Neuronal stem cell (in vitro differentiated cells): ENCODE data around the gene EFNB2.

Source experiments
- DNase-seq: peaks from one replicate; pipeline ENCODE4 v3.0.0-alpha.2; 2013; ENCODE audit warnings: low spot score
- H2AFZ ChIP-seq: one replicate; pipeline ENCODE4 v1.6.1; 2013; ENCODE audit warnings: mild to moderate bottlenecking, low read length, inconsistent platforms
- H2AK5ac ChIP-seq: 2 replicates; pipeline ENCODE4 v1.6.1; 2013; ENCODE audit warnings: low read depth, mild to moderate bottlenecking, inconsistent platforms, low read length, moderate library complexity, mixed read lengths
- H2BK120ac ChIP-seq: 2 replicates; pipeline ENCODE4 v1.6.1; 2013; ENCODE audit warnings: low read depth, mild to moderate bottlenecking, inconsistent platforms, low read length, moderate library complexity, mixed read lengths
- H2BK12ac ChIP-seq: one replicate; pipeline ENCODE4 v1.6.1; 2013; ENCODE audit warnings: low read length, inconsistent platforms
- H2BK15ac ChIP-seq: 2 replicates; pipeline ENCODE4 v1.6.1; 2013; ENCODE audit warnings: mild to moderate bottlenecking, low read length, inconsistent platforms, mixed read lengths
- H2BK5ac ChIP-seq: one replicate; pipeline ENCODE4 v1.6.1; 2013; ENCODE audit warnings: inconsistent platforms, mild to moderate bottlenecking, low read length, moderate library complexity
- H3K14ac ChIP-seq: one replicate; pipeline ENCODE4 v1.6.1; 2013; ENCODE audit warnings: low read length, inconsistent platforms
- H3K18ac ChIP-seq: 2 replicates; pipeline ENCODE4 v1.6.1; 2013; ENCODE audit warnings: low read length, inconsistent platforms
- H3K23ac ChIP-seq: 2 replicates; pipeline ENCODE4 v1.6.1; 2013; ENCODE audit warnings: low read depth, mild to moderate bottlenecking, mixed read lengths, low read length, inconsistent platforms; ENCODE audit not compliant: poor library complexity
- H3K27ac ChIP-seq: replicated peaks from 3 replicates; pipeline ENCODE4 v1.5.1; 2013; ENCODE audit warnings: low read length, inconsistent platforms
- H3K27me3 ChIP-seq, 3 experiments: 2 replicates each; pipeline ENCODE4 v1.6.1; 2013; ENCODE audit warnings: low read length in 3 of 3, mild to moderate bottlenecking in 2 of 3, inconsistent platforms in 1 of 3, low read depth in 1 of 3, mixed read lengths in 1 of 3, moderate library complexity in 1 of 3; ENCODE audit not compliant: control insufficient read depth in 3 of 3, insufficient read depth in 3 of 3
- H3K36me3 ChIP-seq, 2 donors: replicated peaks in 1 of 2; 2 replicates each; pipeline ENCODE4 v1.6.1; 2013; ENCODE audit warnings: low read length in 2 of 2; ENCODE audit not compliant: control insufficient read depth in 2 of 2, insufficient read depth in 2 of 2
- H3K4ac ChIP-seq: 2 replicates; pipeline ENCODE4 v1.6.1; 2013; ENCODE audit warnings: inconsistent platforms, mild to moderate bottlenecking, low read length, moderate library complexity
- H3K4me1 ChIP-seq, 2 donors: 1 replicate in 1 of 2; 2 replicates in 1 of 2; pipeline ENCODE4 v1.6.1; 2013; ENCODE audit warnings: low read length in 2 of 2, low read depth in 1 of 2; ENCODE audit not compliant: control insufficient read depth in 2 of 2, insufficient read depth in 1 of 2
- H3K4me2 ChIP-seq: one replicate; pipeline ENCODE4 v1.6.1; 2013; ENCODE audit warnings: mild to moderate bottlenecking, low read length, inconsistent platforms; ENCODE audit not compliant: insufficient read depth, poor library complexity, severe bottlenecking
- H3K4me3 ChIP-seq, 2 donors: 2 replicates each; pipeline ENCODE4 v1.5.1; 2013; ENCODE audit warnings: low read length in 2 of 2, mild to moderate bottlenecking in 2 of 2, inconsistent platforms in 1 of 2, moderate library complexity in 1 of 2
- H3K79me1 ChIP-seq: one replicate; pipeline ENCODE4 v1.6.1; 2013; ENCODE audit warnings: low read depth, mild to moderate bottlenecking, inconsistent platforms, low read length, moderate library complexity
- H3K9ac ChIP-seq: one replicate; pipeline ENCODE4 v1.6.1; 2013; ENCODE audit warnings: mild to moderate bottlenecking, low read depth, low read length, inconsistent platforms; ENCODE audit not compliant: poor library complexity
- H3K9me3 ChIP-seq, 2 donors: replicated peaks in 1 of 2; 2 replicates each; pipeline versions ENCODE3 to v1.6.1; 2013; ENCODE audit warnings: low read length in 2 of 2, mild to moderate bottlenecking in 2 of 2, inconsistent platforms in 1 of 2, low read depth in 1 of 2, mixed read lengths in 1 of 2, moderate library complexity in 1 of 2; ENCODE audit not compliant: control insufficient read depth in 2 of 2, insufficient read depth in 1 of 2
- H4K8ac ChIP-seq: one replicate; pipeline ENCODE4 v1.6.1; 2013; ENCODE audit warnings: low read depth, mild to moderate bottlenecking, inconsistent platforms, low read length, moderate library complexity
- H4K91ac ChIP-seq: one replicate; pipeline ENCODE4 v1.6.1; 2013; ENCODE audit warnings: low read length, low read depth, mild to moderate bottlenecking, inconsistent platforms; ENCODE audit not compliant: poor library complexity
- WGBS, 2 donors: extraction: QIAGEN DNeasy Blood & Tissue Kit; methylation state at CpG; one replicate each; pipeline ENCODE4 v1.1.7; 2013; ENCODE audit warnings: missing lambda C conversion rate in 2 of 2, mixed read lengths in 1 of 2; ENCODE audit not compliant: insufficient read length in 2 of 2, insufficient replicate concordance in 1 of 2; ENCODE audit errors: extremely low coverage in 2 of 2; 5-methylcytosine and 5-hydroxymethylcytosine counted together

The EFNB2 gene

DNA sequence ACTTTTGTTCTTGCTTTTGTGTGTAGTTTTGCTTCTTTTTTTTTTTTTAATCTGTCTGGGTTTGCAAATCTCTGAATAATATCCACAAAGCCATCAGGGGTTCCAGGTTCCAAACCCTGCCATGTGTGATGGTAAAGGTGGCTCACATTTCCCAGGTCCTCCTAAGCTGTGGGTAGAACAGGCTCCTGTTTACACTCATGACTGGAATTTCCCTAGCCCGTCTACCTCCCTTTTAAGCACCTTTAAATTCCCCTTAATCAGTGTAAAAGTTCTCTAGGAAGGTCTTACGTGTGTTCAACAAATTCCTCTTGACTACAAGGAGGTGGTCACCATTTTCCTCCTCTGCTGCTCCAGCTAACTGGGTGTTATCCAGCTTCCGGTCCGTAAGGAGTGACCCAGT, 62.8 kb downstream of the EFNB2 start:
- peaks cover 18 to 36% of the 10 kb centered on the region in 2 donors for H3K4me1 ChIP-seq
- no peak overlapping the region for H3K4ac ChIP-seq
- no peak overlapping the region for H2AK5ac ChIP-seq
- H2BK12ac ChIP-seq, result no peak overlapping the region
- no peak overlapping the region for H2BK120ac ChIP-seq
- no peak overlapping the region for H3K18ac ChIP-seq
- no peak overlapping the region for H3K4me2 ChIP-seq
- H2BK15ac ChIP-seq, result no peak overlapping the region
- H2AFZ ChIP-seq, result peak overlapping the region; percentile 80
- H4K91ac ChIP-seq, result no peak overlapping the region
- no CpG with 5 or more reads among the region's 4 CpGs for WGBS, 2 donors
- H3K27me3 ChIP-seq, result no peaks in the 10 kb centered on the region
- no peak for DNase-seq
- no peak overlapping the region for H4K8ac ChIP-seq
- no peaks in the 10 kb centered on the region for H3K9me3 ChIP-seq
- H3K27ac ChIP-seq, result no peak overlapping the region
- no peak overlapping the region for H2BK5ac ChIP-seq
- no peak overlapping the region for H3K9ac ChIP-seq
- H3K23ac ChIP-seq, result no peak overlapping the region
- H3K4me3 ChIP-seq, result no peak overlapping the region
- no peaks in the 10 kb centered on the region for H3K79me1 ChIP-seq
- H3K14ac ChIP-seq, result no peak overlapping the region
- H3K36me3 ChIP-seq, result no peaks in the 10 kb centered on the region

GRCh38 chr13:106471957-106472543, 63.4 kb downstream of the EFNB2 start:
- no peak overlapping the region for H3K23ac ChIP-seq
- no peak overlapping the region for H3K27ac ChIP-seq
- peak overlapping the region; percentile 80 for H2AFZ ChIP-seq
- peaks cover 19 to 41% of the 10 kb centered on the region in 2 donors for H3K4me1 ChIP-seq
- H3K36me3 ChIP-seq, result no peaks in the 10 kb centered on the region
- no peak overlapping the region for H2BK15ac ChIP-seq
- H4K91ac ChIP-seq, result no peak overlapping the region
- H3K9ac ChIP-seq, result no peak overlapping the region
- H2BK120ac ChIP-seq, result no peak overlapping the region
- H2BK12ac ChIP-seq, result no peak overlapping the region
- H3K79me1 ChIP-seq, result no peaks in the 10 kb centered on the region
- H3K9me3 ChIP-seq, result no peaks in the 10 kb centered on the region
- no peak overlapping the region for H3K4ac ChIP-seq
- peak; percentile 44 for DNase-seq
- no peak overlapping the region for H3K4me2 ChIP-seq
- H3K14ac ChIP-seq, result no peak overlapping the region
- no peak overlapping the region for H3K4me3 ChIP-seq
- no peak overlapping the region for H3K18ac ChIP-seq
- H3K27me3 ChIP-seq, result no peaks in the 10 kb centered on the region
- H2AK5ac ChIP-seq, result no peak overlapping the region
- H4K8ac ChIP-seq, result no peak overlapping the region
- no peak overlapping the region for H2BK5ac ChIP-seq
- no CpG with 5 or more reads among the region's 16 CpGs for WGBS, 2 donors

DNA sequence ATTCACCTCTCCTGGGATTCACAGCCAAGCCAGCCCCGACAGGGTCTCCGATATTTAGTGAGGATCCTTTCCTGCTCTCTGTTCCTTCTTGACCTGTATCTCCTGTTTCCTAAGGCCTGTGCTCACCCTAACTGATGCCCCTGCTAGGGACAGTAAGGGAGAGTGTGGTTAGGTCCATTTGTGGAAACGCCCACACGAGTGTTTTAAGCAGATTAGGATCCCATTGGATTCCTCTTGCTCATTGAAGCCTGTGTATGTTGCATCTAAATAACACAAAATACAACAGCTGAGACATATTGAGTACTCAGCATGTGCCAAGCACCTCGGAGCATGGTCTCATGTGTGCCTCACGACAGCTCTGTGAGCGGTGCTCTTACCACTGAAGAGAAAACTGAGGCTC, 64.9 kb downstream of the EFNB2 start:
- Histone ChIP-seq H3K18ac (no peak overlapping the region), H2BK15ac (no peak overlapping the region), H3K4me3 (no peak overlapping the region), H3K36me3 (no peaks in the 10 kb centered on the region), H3K9me3 (peaks cover 0 to 9% of the 10 kb centered on the region in 2 donors), H2BK120ac (no peak overlapping the region), H2AK5ac (no peak overlapping the region), H3K9ac (no peak overlapping the region), H2BK12ac (no peak overlapping the region), H4K91ac (no peak overlapping the region), H3K27me3 (no peaks in the 10 kb centered on the region), H3K4me1 (peaks cover 19 to 48% of the 10 kb centered on the region in 2 donors), H3K27ac (no peak overlapping the region), H3K4me2 (no peak overlapping the region), H3K79me1 (no peaks in the 10 kb centered on the region), H2BK5ac (no peak overlapping the region), H3K23ac (no peak overlapping the region), H3K14ac (no peak overlapping the region), H4K8ac (no peak overlapping the region), H2AFZ (no peak overlapping the region), H3K4ac (no peak overlapping the region)
- no peak for DNase-seq
- no CpG with 5 or more reads among the region's 7 CpGs for WGBS, 2 donors

DNA sequence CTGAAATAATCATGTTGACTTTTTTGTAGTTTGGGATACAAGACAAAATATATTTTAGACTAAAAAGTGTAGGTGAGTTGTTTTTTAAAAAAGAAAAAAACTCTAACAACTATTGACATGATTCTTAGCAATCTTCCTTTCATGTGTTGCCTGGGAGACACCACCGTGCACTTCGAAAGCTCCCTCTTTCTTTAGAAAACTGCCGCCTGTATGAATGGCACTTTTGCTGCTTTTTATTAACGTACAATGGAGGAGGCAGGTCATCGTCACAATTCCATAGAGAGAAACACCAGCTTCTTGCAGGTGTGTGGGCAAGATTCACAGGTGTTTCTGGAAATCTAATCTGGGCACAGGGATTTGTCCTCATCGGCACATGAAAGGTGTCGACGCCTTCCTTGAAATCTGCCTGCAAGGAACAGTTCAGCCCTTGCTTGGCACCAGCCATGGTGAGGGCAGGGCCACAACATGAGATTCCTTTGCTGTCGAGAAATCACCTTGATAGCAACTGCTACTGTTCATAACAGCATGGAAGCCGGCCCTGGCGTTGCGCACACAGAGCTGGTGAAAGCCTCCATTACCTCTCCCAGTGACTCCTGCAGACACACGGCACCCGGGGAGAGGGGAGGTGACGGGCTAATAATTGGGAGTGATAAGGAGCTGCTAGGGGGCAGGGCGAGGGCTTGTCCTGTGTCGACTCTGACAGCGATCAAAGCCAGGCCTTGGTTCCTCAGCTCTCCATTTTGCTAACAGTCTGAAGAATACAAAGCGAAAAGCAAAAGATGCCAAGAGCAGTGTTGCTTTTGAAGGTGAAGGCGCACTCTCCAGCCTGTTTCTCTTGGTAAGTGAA, 66.5 kb downstream of the EFNB2 start:
- H2BK120ac ChIP-seq, result no peak overlapping the region
- no peak overlapping the region for H4K8ac ChIP-seq
- no peak overlapping the region for H4K91ac ChIP-seq
- H3K4me1 ChIP-seq, result peaks cover 19 to 48% of the 10 kb centered on the region in 2 donors
- H3K4me2 ChIP-seq, result no peak overlapping the region
- H2BK12ac ChIP-seq, result no peak overlapping the region
- WGBS, 2 donors, result no CpG with 5 or more reads among the region's 20 CpGs
- no peak overlapping the region for H3K4ac ChIP-seq
- H3K27me3 ChIP-seq, result no peaks in the 10 kb centered on the region
- H3K9ac ChIP-seq, result no peak overlapping the region
- H3K9me3 ChIP-seq, result peaks cover 0 to 9% of the 10 kb centered on the region in 2 donors
- H2BK5ac ChIP-seq, result no peak overlapping the region
- H3K4me3 ChIP-seq, result no peak overlapping the region
- H2BK15ac ChIP-seq, result no peak overlapping the region
- no peak overlapping the region for H3K23ac ChIP-seq
- no peak for DNase-seq
- H3K36me3 ChIP-seq, result no peaks in the 10 kb centered on the region
- H3K18ac ChIP-seq, result peak overlapping the region; percentile 45
- H3K14ac ChIP-seq, result no peak overlapping the region
- no peaks in the 10 kb centered on the region for H3K79me1 ChIP-seq
- H2AFZ ChIP-seq, result peak overlapping the region; percentile 11
- H3K27ac ChIP-seq, result no peak overlapping the region
- no peak overlapping the region for H2AK5ac ChIP-seq
